Smooth muscle cell (in vitro differentiated cells): ENCODE measurements around the gene PXN. TPM values are rescaled to one million over a fixed set of nuclear protein-coding genes. Genes with fewer than 3 reads are reported as not detected.

Experiments used
- DNase-seq: peaks from one replicate; lab custom pipeline; 2025; ENCODE audit not compliant: unreplicated experiment; lab: John Stamatoyannopoulos, UW
- H2AFZ ChIP-seq: fragments of 200-600 bp; sonication (generic); 2 replicates; pipeline ENCODE4 v1.6.0; 2016; ENCODE audit warnings: antibody characterized with exemption, low read depth, mild to moderate bottlenecking
- H3F3A ChIP-seq: fragments of 200-600 bp; sonication (generic); 2 replicates; pipeline ENCODE4 v1.6.0; 2017; ENCODE audit warnings: antibody characterized with exemption, low read depth
- H3K27ac ChIP-seq: fragments of 200-600 bp; sonication (generic); 2 replicates; pipeline ENCODE4 v1.5.1; 2016; ENCODE audit warnings: low read depth, mild to moderate bottlenecking
- H3K27me3 ChIP-seq: fragments of 200-600 bp; sonication (generic); 2 replicates; pipeline ENCODE4 v1.6.1; 2016; ENCODE audit warnings: low read depth, mild to moderate bottlenecking
- H3K36me3 ChIP-seq: fragments of 200-600 bp; sonication (generic); 2 replicates; pipeline ENCODE4 v1.5.1; 2016; ENCODE audit warnings: low read depth
- H3K4me1 ChIP-seq: fragments of 200-600 bp; sonication (generic); 2 replicates; pipeline ENCODE4 v1.5.1; 2016; ENCODE audit warnings: low read depth
- H3K4me2 ChIP-seq: fragments of 200-600 bp; sonication (generic); 2 replicates; pipeline ENCODE4 v1.6.0; 2016; ENCODE audit warnings: mild to moderate bottlenecking
- H3K4me3 ChIP-seq: fragments of 200-600 bp; sonication (generic); 2 replicates; pipeline ENCODE4 v1.5.1; 2016; ENCODE audit warnings: mild to moderate bottlenecking
- H3K79me2 ChIP-seq: fragments of 200-600 bp; sonication (generic); 2 replicates; pipeline ENCODE4 v1.6.0; 2016; ENCODE audit warnings: low read depth, mild to moderate bottlenecking
- H3K9ac ChIP-seq: fragments of 200-600 bp; sonication (generic); 2 replicates; pipeline ENCODE4 v1.6.0; 2016; ENCODE audit warnings: low read depth
- H3K9me3 ChIP-seq: fragments of 200-600 bp; sonication (generic); replicated peaks from 2 replicates; pipeline ENCODE4 v1.5.1; 2016; ENCODE audit warnings: low read depth
- H4K20me1 ChIP-seq: fragments of 200-600 bp; sonication (generic); 2 replicates; pipeline ENCODE4 v1.6.0; 2016; ENCODE audit warnings: low read depth
- WGBS: methylation state at CpG from one replicate; pipeline ENCODE4 v1.1.7; 2016; ENCODE audit warnings: low lambda C conversion rate; 5-methylcytosine and 5-hydroxymethylcytosine counted together
- polyA plus RNA-seq: library from polyadenylated mRNA; unstranded; fragments of >200 nt; fragmentation: Nextera tagmentation; extraction: Ambion mirVana; gene quantifications from 2 replicates; pipeline ENCODE4 v1.2.1, GENCODE V29; 2016
- total RNA-seq: library from RNA; depleted of rRNA; stranded (reverse); fragments of >200 nt; gene quantifications from 2 replicates; pipeline ENCODE4 v1.2.3, GENCODE V29; 2014
- TF ChIP-seq, protein P1 (sequence below): fragments of 200-600 bp; sonication (generic); IDR thresholded peaks from 2 replicates; pipeline ENCODE4 v1.5.1; 2017; ENCODE audit warnings: borderline replicate concordance, mild to moderate bottlenecking, antibody characterized with exemption; ENCODE audit not compliant: insufficient read depth, poor library complexity, severe bottlenecking

Gene PXN
- total and polyA plus RNA-seq, 2 experiments from 2014 or later = 17.2 to 27.0 TPM

DNA sequence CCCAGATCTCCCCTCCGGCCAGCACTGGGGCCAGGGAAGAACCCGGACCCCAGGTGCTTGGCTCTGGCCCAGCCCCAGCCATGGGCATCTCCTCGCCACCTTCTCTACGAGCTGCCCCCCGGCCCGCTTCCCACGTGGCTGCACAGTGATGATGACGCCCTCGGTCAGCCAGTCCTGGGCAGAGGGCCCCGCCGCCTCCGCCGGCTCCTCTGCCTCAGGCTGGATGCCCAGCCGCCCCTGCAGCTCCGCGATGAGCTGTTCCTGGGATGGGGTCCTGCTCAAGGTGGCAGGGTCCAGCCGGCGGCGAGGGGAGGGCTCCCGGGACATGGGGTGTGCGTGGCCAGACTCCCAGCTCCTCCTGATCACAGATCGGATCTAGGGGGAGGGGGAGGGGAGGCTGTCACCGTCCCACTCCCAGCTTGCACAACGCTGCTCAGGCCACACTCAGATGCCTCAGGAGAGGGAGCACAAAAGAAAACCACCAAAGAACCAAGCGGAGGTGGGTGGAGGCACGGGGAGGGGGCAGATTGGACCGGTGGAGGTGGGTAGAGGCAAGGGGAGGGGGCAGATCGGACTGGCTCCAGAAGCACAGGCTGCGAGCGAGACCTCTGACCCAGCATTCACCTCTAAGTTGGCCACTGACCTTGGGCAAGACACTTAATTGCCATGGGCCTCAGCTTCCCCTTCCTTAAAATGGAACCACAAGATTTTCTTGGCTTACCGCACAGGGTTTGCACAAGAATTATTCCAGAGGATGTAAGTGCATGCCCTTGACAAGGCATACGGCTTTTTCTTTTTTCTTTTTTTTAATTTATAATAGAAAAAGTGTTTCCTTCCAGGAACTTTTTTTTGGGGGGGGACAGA is 48.6 kb downstream of the PXN start:
- 96% methylated on average over 24 of the region's 32 CpGs for WGBS

DNA sequence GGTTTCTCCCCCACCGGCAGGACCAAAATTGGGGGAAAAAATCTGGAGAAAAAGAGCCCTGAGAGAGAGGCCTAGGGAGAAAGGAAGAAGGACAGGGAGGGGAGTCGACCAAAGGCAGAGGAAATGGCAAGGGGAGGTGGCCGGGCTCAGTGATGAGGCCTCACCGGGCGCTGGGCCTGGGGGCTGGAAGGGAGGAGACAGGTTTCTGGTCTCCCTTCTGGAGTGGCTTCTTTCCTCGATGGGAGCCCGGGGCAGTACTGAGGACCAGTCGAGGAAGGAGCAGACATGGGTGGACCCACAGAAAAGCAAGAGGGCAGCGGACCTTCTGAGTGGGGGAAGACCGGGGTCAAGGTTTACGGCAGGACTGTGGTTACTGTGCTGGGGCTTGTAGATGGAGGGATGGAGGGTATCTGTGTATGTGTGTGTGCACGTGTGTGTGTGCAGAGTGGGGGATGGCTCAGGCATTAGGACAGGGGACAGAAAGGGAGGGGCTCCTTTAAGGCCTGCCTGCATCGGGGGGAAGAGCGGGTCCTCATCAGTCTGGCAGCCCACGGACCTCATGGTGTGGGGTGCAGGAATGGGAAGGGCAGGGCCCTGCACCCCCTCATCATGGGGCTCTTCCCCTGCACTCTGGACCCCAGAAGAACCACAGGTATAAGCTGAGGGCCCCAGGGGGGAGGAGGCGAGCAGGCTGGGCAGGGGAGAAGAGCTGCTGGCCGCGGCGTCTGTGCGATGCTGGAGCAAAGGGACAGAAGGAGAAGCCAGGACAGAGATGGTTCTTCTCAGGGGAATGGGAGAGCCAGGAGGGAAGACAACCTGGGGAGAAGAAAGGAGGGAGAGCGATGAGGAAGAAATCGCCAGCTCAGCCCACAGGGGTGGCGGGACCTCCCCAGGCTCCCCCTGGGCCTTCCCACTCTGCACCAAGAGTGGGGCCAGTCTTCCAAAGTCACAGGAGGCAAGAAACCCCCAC is 49.5 kb downstream of the PXN start:
- Histone ChIP-seq H3K9me3 (no peaks in the 10 kb centered on the region), H2AFZ (no peak overlapping the region), H3K9ac (no peak overlapping the region), H3K27me3 (no peaks in the 10 kb centered on the region), H3K4me3 (no peak overlapping the region), H3K36me3 (no peaks in the 10 kb centered on the region), H3F3A (no peaks in the 10 kb centered on the region), H3K27ac (no peak overlapping the region), H3K4me2 (no peak overlapping the region), H3K4me1 (no peaks in the 10 kb centered on the region), H3K79me2 (no peaks in the 10 kb centered on the region), H4K20me1 (no peaks in the 10 kb centered on the region)
- WGBS = 97% methylated on average over 22 of the region's 23 CpGs
- TF ChIP-seq, protein P1, sequence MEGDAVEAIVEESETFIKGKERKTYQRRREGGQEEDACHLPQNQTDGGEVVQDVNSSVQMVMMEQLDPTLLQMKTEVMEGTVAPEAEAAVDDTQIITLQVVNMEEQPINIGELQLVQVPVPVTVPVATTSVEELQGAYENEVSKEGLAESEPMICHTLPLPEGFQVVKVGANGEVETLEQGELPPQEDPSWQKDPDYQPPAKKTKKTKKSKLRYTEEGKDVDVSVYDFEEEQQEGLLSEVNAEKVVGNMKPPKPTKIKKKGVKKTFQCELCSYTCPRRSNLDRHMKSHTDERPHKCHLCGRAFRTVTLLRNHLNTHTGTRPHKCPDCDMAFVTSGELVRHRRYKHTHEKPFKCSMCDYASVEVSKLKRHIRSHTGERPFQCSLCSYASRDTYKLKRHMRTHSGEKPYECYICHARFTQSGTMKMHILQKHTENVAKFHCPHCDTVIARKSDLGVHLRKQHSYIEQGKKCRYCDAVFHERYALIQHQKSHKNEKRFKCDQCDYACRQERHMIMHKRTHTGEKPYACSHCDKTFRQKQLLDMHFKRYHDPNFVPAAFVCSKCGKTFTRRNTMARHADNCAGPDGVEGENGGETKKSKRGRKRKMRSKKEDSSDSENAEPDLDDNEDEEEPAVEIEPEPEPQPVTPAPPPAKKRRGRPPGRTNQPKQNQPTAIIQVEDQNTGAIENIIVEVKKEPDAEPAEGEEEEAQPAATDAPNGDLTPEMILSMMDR = no peak
- DNase-seq = no peak

More for the DNA sequence above, 48.6 kb downstream of the PXN start:
- no peaks in the 10 kb centered on the region for H3K9me3 ChIP-seq
- TF ChIP-seq, protein P1 = no peak
- H3K4me3 ChIP-seq = no peak overlapping the region
- H3F3A ChIP-seq = no peaks in the 10 kb centered on the region
- H3K79me2 ChIP-seq = no peaks in the 10 kb centered on the region
- no peak for DNase-seq
- H4K20me1 ChIP-seq = peaks cover 1% of the 10 kb centered on the region
- no peaks in the 10 kb centered on the region for H3K27me3 ChIP-seq
- H2AFZ ChIP-seq = no peak overlapping the region
- H3K4me2 ChIP-seq = no peak overlapping the region
- no peak overlapping the region for H3K9ac ChIP-seq
- no peaks in the 10 kb centered on the region for H3K36me3 ChIP-seq
- no peak overlapping the region for H3K27ac ChIP-seq
- H3K4me1 ChIP-seq = no peaks in the 10 kb centered on the region

DNA sequence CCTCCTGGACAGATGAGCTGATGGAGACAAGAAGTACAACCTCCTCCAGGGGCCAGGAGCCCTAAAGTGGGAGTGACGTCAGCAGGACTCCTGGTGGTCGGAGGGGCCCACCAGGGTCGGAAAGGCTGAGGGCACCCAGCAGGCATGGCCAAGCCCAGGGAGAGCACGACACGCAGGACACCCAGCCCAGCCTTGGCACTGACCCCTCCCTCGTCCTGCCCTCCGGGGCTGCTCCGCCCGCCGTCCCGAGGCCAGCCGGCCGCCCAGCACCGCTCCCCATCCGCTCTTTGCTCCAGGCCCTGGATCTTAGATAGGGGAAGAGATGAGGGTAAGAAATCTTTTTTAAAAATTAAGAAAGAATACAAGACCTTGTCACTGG is 50.2 kb downstream of the PXN start:
- TF ChIP-seq, protein P1 = no peak
- H3K36me3 ChIP-seq = no peaks in the 10 kb centered on the region
- no peak overlapping the region for H3K27ac ChIP-seq
- no peaks in the 10 kb centered on the region for H3K27me3 ChIP-seq
- no peak overlapping the region for H2AFZ ChIP-seq
- WGBS = 97% methylated on average over 12 of the region's 15 CpGs
- H3K4me3 ChIP-seq = no peak overlapping the region
- no peak for DNase-seq
- H3F3A ChIP-seq = no peaks in the 10 kb centered on the region
- no peak overlapping the region for H3K9ac ChIP-seq
- H4K20me1 ChIP-seq = no peaks in the 10 kb centered on the region
- no peaks in the 10 kb centered on the region for H3K9me3 ChIP-seq
- no peaks in the 10 kb centered on the region for H3K4me1 ChIP-seq
- no peak overlapping the region for H3K4me2 ChIP-seq
- no peaks in the 10 kb centered on the region for H3K79me2 ChIP-seq
